Small intestine (tissue), 7 donors: ENCODE data around the gene CIITA. TPM values are rescaled to one million over a fixed set of nuclear protein-coding genes. Genes with fewer than 3 reads are reported as not detected.

ENCODE experiments used
- DNase-seq, 2 donors: peaks; one replicate each; pipeline versions ENCODE4 v3.0.0 to v3.0.0-alpha.2; 2013
- FAIRE-seq: peaks from 2 replicates; lab custom pipeline; 2012; peaks lifted over from hg19 to GRCh38; lab: Jason Lieb, UNC
- H3K27ac ChIP-seq, 3 donors: one replicate each; pipeline ENCODE4 v1.5.1; 2013; ENCODE audit warnings: low read length in 2 of 3, mild to moderate bottlenecking in 2 of 3, control low read depth in 1 of 3, inconsistent platforms in 1 of 3, low read depth in 1 of 3, moderate library complexity in 1 of 3
- H3K27me3 ChIP-seq, 3 donors: one replicate each; pipeline ENCODE4 v1.6.1; 2013; ENCODE audit warnings: low read length in 3 of 3, inconsistent platforms in 1 of 3; ENCODE audit not compliant: control insufficient read depth in 3 of 3, insufficient read depth in 3 of 3
- H3K36me3 ChIP-seq, 3 donors: one replicate each; pipeline ENCODE4 v1.6.1; 2013; ENCODE audit warnings: low read length in 3 of 3, inconsistent platforms in 1 of 3, low read depth in 1 of 3, mild to moderate bottlenecking in 1 of 3, moderate library complexity in 1 of 3; ENCODE audit not compliant: control insufficient read depth in 3 of 3, insufficient read depth in 2 of 3
- H3K4me1 ChIP-seq, 3 donors: one replicate each; pipeline ENCODE4 v1.6.1; 2013; ENCODE audit warnings: low read length in 2 of 3, inconsistent platforms in 1 of 3, low read depth in 1 of 3, mild to moderate bottlenecking in 1 of 3, moderate library complexity in 1 of 3; ENCODE audit not compliant: control insufficient read depth in 3 of 3, insufficient read depth in 2 of 3
- H3K4me3 ChIP-seq, 3 donors: one replicate each; pipeline ENCODE4 v1.5.1; 2013; ENCODE audit warnings: low read length in 3 of 3, control low read depth in 1 of 3, inconsistent platforms in 1 of 3, low read depth in 1 of 3, mild to moderate bottlenecking in 1 of 3, moderate library complexity in 1 of 3
- H3K9me3 ChIP-seq, 2 donors: one replicate each; pipeline ENCODE4 v1.6.1; 2013; ENCODE audit warnings: low read depth in 1 of 2, low read length in 1 of 2; ENCODE audit not compliant: control insufficient read depth in 2 of 2, insufficient read depth in 1 of 2
- WGBS, 3 donors: extraction: QIAGEN DNeasy Blood & Tissue Kit; methylation state at CpG; one replicate each; pipeline ENCODE4 v1.1.7; 2013; 5-methylcytosine and 5-hydroxymethylcytosine counted together
- polyA plus RNA-seq, 4 donors: library from polyadenylated mRNA; stranded (reverse) in 3 of 4; unstranded in 1 of 4; fragments of 200-250 nt in 3 of 4; fragments of 120-200 nt in 1 of 4; gene quantifications; one replicate each; pipeline versions ENCODE4 v1.2.1 to v1.2.3, GENCODE V29; 2013
- donor health status: healthy with polysubstance abuse.
- donor health status: control.
- donor health status: control.
- donor health status: Bipolar disorder and iron deficiency.
- donor health status: healthy.

CIITA gene
- polyA plus RNA-seq, 4 donors, result 8.1 to 11.7 (median 10.4) TPM

DNA sequence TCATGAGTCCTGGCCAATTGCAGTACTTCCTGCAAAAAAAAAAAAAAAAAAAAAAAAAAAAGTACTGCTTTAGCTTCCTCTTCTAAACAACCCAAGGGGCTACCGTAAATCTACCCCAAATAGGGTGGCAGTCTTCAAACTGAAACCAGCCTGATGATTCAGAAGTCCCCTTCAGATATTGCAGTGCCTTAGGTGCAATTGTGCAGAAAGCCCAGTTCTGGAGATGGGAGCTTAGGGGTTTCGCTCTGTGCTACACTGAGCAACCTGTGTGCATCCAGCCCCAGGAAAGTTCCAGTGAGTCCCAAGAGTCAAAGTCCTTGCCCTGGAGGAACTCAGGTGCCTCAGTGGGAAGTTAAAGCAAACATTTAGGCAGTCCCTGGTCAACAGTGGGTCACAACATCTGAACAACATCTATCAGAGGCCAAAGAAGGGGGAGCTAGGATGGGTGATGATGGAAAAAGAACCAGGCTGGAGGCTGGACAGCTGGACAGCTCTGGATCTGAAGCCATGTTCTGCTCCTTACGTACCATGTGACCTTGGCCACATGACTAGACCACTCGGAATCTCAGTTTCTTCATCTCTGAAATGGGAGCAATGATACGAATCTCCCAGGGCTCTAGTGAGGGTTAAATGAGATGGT, 6.7 kb upstream of the CIITA start:
- FAIRE-seq, result no peak
- Histone ChIP-seq H3K4me3 (no peak overlapping the region), H3K36me3 (no peaks in the 10 kb centered on the region), H3K4me1 (peaks cover 0 to 7% (median 5%) of the 10 kb centered on the region in 3 donors), H3K9me3 (no peaks in the 10 kb centered on the region), H3K27me3 (no peaks in the 10 kb centered on the region), H3K27ac (peak overlapping the region in 1 of 3 donors; percentile 95)
- WGBS, 3 donors, result 72 to 84% (median 79%) methylated on average over 5 of the region's 5 CpGs
- no peak for DNase-seq

DNA sequence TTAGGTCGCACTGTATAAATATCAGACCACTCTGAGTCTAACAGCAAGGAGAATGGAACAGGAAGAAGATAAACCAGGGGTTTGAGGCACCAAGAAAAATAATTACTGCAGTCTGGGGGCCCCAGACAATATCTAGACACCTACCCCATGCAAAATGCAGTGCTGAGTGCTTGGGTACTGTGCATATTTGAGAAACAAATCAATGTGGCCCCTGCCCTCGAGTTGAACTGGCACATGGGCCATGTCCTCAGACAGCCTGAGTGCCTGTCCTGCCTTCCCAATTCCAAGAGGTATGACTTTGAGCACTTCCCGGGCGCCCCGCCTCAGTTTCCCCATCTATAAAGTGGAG, 6.2 kb upstream of the CIITA start:
- peaks cover 0 to 7% (median 5%) of the 10 kb centered on the region in 3 donors for H3K4me1 ChIP-seq

DNA sequence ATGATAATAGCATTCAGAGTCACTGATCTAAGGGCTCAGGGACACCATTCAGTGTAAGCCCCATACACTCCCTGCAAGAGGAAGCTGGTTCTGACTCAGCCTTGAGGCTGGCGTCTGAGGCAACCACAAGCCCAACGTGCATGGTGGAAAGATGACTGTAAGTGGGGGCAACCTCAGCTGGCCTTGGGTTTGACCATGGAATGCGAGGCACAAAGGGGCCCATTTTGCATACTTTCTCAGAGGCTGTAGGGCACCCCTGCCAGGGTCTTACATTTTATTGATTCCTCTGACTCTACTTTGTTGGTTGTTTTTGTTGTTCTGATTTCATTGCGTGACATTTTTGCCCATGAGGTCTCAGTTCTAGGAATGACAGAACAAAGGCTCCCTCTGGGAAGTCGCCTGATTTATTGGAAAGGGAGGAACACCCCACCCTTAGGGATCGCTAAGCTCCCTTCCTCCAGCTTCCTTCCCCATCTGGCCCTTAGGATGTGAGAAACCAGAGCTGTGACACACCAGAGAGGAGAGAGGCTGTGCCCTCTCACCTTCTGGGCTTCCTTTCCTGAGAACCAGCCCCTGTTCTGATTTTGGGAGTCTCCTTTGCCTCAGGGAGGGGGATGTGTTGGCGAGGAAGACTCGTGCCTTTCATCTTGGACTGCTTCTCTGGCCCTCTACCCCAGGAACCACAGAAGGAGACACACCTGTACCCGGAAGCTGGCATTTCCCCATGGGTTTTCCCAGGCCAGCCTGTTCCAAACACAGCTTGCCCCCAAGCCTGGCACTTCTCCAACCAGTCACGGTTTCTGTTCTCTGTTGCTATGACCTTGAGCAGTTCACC, 5.6 kb upstream of the CIITA start:
- Histone ChIP-seq H3K36me3 (no peaks in the 10 kb centered on the region), H3K4me1 (peaks cover 0 to 7% (median 5%) of the 10 kb centered on the region in 3 donors), H3K27me3 (peaks cover 0 to 2% (median 0%) of the 10 kb centered on the region in 3 donors), H3K9me3 (no peaks in the 10 kb centered on the region), H3K27ac (peak overlapping the region in 2 of 3 donors; percentile 62 to 95), H3K4me3 (no peak overlapping the region)
- FAIRE-seq, result no peak
- peak in 1 of 2 donors; percentile 90 for DNase-seq
- 17 to 24% (median 21%) methylated on average over 10 of the region's 10 CpGs for WGBS, 3 donors

More for the DNA sequence above, 6.2 kb upstream of the CIITA start:
- 65 to 74% (median 69%) methylated on average over 5 of the region's 5 CpGs for WGBS, 3 donors
- FAIRE-seq (no peak), DNase-seq (no peak)
- no peaks in the 10 kb centered on the region for H3K27me3 ChIP-seq
- peak overlapping the region in 1 of 3 donors; percentile 95 for H3K27ac ChIP-seq
- no peaks in the 10 kb centered on the region for H3K9me3 ChIP-seq
- no peak overlapping the region for H3K4me3 ChIP-seq
- no peaks in the 10 kb centered on the region for H3K36me3 ChIP-seq

DNA sequence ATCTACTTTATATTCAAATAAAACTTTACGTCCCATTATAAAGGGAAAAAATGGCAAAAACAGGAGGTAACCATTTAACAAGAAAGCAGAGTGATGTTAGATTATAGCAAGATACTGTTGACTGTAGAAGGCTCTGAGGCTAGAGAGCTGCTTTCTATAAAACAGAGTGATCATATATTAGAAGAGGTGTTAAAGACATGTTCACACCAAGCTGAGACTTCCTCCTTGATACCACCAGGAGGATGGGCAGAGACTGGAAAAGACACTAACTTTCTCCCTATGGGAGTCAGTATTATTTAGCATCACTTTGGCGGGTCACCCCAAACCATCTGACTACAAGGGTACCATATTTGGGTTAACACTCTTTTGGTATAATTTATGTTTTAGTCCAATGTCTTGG, 687 bp upstream of the CIITA start:
- 80 to 90% (median 86%) methylated on average over 2 of the region's 2 CpGs for WGBS, 3 donors
- peaks cover 0 to 32% (median 0%) of the 10 kb centered on the region in 3 donors for H3K27me3 ChIP-seq
- no peak for FAIRE-seq
- no peaks in the 10 kb centered on the region for H3K9me3 ChIP-seq
- no peaks in the 10 kb centered on the region for H3K36me3 ChIP-seq
- H3K4me3 ChIP-seq, result no peak overlapping the region
- peak overlapping the region in 1 of 3 donors; percentile 38 for H3K27ac ChIP-seq
- H3K4me1 ChIP-seq, result peaks cover 0 to 15% (median 7%) of the 10 kb centered on the region in 3 donors
- DNase-seq, result no peak

DNA sequence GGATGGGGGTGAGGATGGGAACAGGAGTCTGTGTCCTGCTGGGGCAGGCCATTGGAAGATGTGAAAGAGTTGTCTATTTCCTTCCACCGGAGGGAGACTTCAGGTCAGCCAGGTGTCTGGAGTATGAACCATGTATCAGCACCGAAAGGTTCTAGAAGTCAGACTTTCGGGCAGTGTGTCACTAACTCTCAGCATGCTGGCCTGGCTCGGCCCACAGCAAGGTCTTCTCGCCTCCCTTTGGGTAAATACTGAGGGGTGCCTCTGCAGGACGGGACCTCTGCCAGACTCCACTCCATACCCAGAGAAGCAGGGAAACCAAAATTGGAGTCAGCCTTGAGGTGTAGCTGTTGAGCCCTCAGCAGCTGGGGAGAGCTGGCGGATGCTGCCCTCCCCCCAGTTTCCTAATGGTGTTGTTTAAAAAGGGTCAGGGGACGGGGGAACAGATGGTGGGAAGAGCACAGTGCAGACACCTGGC, 507 bp downstream of the CIITA start:
- no peaks in the 10 kb centered on the region for H3K9me3 ChIP-seq
- DNase-seq (no peak), FAIRE-seq (no peak)
- no peaks in the 10 kb centered on the region for H3K36me3 ChIP-seq
- peak overlapping the region in 1 of 3 donors; percentile 89 for H3K27ac ChIP-seq
- peaks cover 3 to 15% (median 7%) of the 10 kb centered on the region in 3 donors for H3K4me1 ChIP-seq
- H3K4me3 ChIP-seq, result peak overlapping the region in 2 of 3 donors; percentile 7 to 41
- H3K27me3 ChIP-seq, result peaks cover 0 to 32% (median 0%) of the 10 kb centered on the region in 3 donors
- 47 to 65% (median 61%) methylated on average over 8 of the region's 8 CpGs for WGBS, 3 donors

DNA sequence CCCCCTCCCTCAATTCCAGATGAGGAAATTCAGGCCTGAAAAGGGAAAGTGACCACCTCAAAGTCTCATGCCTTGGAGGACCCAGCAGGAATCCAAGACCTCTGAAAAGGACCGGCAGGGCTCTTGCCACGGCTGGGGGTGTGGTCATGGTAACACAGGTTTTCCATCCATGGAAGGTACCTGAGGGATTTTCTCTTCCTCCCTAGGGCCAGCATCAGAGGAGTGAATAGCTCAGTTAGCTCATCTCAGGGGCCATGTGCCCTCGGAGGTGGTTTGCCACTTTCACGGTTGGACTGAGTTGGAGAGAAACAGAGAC, 1.3 kb downstream of the CIITA start:
- Histone ChIP-seq H3K36me3 (no peaks in the 10 kb centered on the region), H3K4me1 (peaks cover 3 to 15% (median 7%) of the 10 kb centered on the region in 3 donors), H3K27ac (peak overlapping the region in 2 of 3 donors; percentile 89 to 94), H3K27me3 (peaks cover 0 to 32% (median 0%) of the 10 kb centered on the region in 3 donors), H3K9me3 (no peaks in the 10 kb centered on the region), H3K4me3 (peak overlapping the region; percentile 39 to 80 (median 63))
- DNase-seq (no peak), FAIRE-seq (no peak)
- 2 to 15% (median 6%) methylated on average over 4 of the region's 4 CpGs for WGBS, 3 donors

DNA sequence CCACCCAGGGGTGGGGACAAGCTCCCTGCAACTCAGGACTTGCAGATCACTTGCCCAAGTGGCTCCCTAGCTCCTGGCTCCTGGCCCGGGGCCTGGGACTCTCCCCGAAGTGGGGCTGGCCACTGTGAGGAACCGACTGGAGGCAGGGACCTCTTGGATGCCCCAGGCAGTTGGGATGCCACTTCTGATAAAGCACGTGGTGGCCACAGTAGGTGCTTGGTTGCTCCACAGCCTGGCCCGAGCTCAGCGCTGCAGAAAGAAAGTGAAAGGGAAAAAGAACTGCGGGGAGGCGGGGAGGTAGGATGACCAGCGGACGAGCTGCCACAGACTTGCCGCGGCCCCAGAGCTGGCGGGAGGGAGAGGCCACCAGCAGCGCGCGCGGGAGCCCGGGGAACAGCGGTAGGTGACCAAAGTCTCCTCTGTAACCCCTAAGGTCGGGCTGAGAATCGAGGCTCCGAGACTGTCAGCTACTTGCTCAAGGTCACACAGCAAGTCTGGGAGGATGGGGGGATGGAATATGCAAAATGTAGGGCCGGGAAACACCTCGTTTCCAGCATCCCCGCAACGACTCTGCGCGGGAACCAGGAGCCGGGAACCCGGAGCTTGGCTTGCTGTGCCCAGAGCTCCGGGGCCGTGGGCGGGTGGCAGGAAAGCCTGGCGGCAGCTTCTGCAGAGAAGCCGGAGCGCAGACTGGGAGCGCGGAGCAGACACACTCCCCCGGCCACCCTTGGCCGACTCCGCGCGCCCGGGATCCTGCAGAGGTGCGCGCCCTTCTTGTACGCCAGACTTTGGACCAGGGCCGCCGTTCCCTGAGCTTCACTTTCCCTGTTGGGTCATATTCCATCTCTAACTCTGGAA, 1.9 kb downstream of the CIITA start:
- no peaks in the 10 kb centered on the region for H3K36me3 ChIP-seq
- WGBS, 3 donors, result 0 to 1% (median 1%) methylated on average over 45 to 49 of the region's 49 CpGs
- peak overlapping the region; percentile 51 to 94 (median 89) for H3K27ac ChIP-seq
- DNase-seq, result peak; percentile 86 to 87
- H3K9me3 ChIP-seq, result no peaks in the 10 kb centered on the region
- FAIRE-seq, result no peak
- H3K4me1 ChIP-seq, result peaks cover 3 to 15% (median 11%) of the 10 kb centered on the region in 3 donors
- H3K4me3 ChIP-seq, result peak overlapping the region; percentile 39 to 80 (median 63)
- H3K27me3 ChIP-seq, result peaks cover 0 to 32% (median 0%) of the 10 kb centered on the region in 3 donors
